ENCODE measurements around the gene CAMK2A.

Gene CAMK2A

GRCh38 chr5:150321784-150322183 is 32.2 kb upstream of the CAMK2A start:
- Histone ChIP-seq H3K9me3 (ENCODE audit: control insufficient read depth, insufficient read depth, low read length) (no peaks in the 10 kb centered on the region), H3K9ac (ENCODE audit: low read depth, low read length) (no peak overlapping the region), H3K4me1 (ENCODE audit: insufficient read depth, low read length) (peaks cover 31% of the 10 kb centered on the region), H3K36me3 (ENCODE audit: insufficient read depth, low read length) (no peaks in the 10 kb centered on the region)

GRCh38 chr5:150321211-150321610 is 31.6 kb upstream of the CAMK2A start:
- H3K9me3 ChIP-seq (ENCODE audit: control insufficient read depth, insufficient read depth, low read length): no peaks in the 10 kb centered on the region
- H3K36me3 ChIP-seq (ENCODE audit: insufficient read depth, low read length): no peaks in the 10 kb centered on the region
- H3K4me1 ChIP-seq (ENCODE audit: insufficient read depth, low read length): peaks cover 34% of the 10 kb centered on the region
- no peak overlapping the region for H3K9ac ChIP-seq (ENCODE audit: low read depth, low read length)

DNA sequence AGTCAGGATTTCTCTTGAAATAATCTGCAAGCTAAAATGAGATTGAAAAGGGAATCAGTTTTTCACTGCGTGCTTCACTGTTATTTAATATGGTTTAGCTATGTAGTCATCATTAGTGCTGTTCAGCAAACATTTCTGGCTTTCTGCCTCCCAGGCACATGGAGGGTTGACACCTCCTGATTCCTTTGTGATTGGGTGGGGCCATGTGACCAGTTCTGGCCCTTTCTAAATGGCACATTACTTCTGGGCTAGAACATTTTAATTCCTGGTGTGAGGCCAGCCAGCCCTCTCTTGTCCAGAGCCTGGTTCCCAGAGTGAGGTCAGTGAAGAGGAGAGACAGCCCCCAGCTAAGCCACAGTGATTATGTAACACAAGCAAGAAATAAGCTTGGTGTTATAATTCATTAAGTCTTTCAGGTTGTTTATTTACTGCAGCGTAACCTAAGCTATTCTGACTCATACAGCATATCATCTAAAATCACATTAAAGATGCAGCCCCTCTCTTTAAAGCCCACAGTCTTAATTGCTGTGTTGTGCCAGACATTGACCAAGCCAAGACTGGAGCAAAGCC is 30.6 kb upstream of the CAMK2A start:
- H3K4me1 ChIP-seq (ENCODE audit: insufficient read depth, low read length): peaks cover 34% of the 10 kb centered on the region
- no peaks in the 10 kb centered on the region for H3K9me3 ChIP-seq (ENCODE audit: control insufficient read depth, insufficient read depth, low read length)
- H3K9ac ChIP-seq (ENCODE audit: low read depth, low read length): no peak overlapping the region
- no peaks in the 10 kb centered on the region for H3K36me3 ChIP-seq (ENCODE audit: insufficient read depth, low read length)

- Histone ChIP-seq H3K9me3 (ENCODE audit: control insufficient read depth, insufficient read depth, low read length) (no peaks in the 10 kb centered on the region), H3K36me3 (ENCODE audit: insufficient read depth, low read length) (no peaks in the 10 kb centered on the region), H3K9ac (ENCODE audit: low read depth, low read length) (no peak overlapping the region), H3K4me1 (ENCODE audit: insufficient read depth, low read length) (peaks cover 34% of the 10 kb centered on the region)
These were observed 29.9 kb upstream of the CAMK2A start for GRCh38 chr5:150319484-150319790.

DNA sequence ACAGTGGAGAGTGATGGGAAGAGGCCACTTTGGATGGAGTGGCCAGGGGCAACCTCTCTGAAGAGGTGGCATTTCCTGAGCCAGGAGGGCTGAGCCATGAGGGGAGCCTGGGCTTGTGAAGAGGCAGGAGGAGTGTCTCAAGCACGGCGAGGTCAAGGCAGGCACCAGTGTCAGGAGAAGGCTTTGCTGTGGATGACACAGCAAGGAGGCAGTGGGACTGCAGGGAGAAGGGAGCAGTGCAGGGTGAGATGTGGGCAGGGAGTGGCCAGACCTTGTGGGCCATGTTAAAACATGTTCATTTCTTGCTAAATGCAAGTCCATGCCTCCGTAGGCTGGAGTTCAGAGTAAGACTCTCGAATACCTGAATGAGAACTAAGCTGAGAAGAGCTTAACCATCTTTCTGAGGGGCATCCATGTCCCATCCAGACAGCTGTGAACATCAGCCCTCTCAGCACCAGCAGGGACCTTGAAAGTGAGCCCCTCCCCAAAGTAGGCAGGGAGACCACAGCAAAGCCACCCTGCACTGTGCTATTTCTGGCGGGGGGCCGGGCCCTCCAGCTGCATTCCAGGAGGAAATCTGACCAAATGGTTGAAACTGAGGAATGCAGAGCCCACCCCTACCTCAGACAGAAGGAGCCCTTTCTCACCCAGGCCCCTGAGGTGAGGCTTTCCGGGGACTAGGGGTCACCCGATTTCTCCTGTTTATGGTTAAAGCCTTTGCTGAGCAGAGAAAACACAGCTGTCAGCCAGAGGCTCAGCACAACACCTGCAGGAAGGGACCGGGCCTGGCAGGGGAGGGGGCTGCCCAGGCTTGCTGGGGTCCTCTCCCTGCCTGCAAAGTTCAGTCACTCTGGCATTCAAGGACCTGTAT is 29.3 kb upstream of the CAMK2A start:
- peaks cover 34% of the 10 kb centered on the region for H3K4me1 ChIP-seq (ENCODE audit: insufficient read depth, low read length)
- no peak overlapping the region for H3K9ac ChIP-seq (ENCODE audit: low read depth, low read length)
- H3K36me3 ChIP-seq (ENCODE audit: insufficient read depth, low read length): no peaks in the 10 kb centered on the region
- H3K9me3 ChIP-seq (ENCODE audit: control insufficient read depth, insufficient read depth, low read length): no peaks in the 10 kb centered on the region

GRCh38 chr5:150317048-150318003 is 27.8 kb upstream of the CAMK2A start:
- H3K4me1 ChIP-seq (ENCODE audit: insufficient read depth, low read length): peaks cover 34% of the 10 kb centered on the region
- H3K9me3 ChIP-seq (ENCODE audit: control insufficient read depth, insufficient read depth, low read length): no peaks in the 10 kb centered on the region
- H3K9ac ChIP-seq (ENCODE audit: low read depth, low read length): no peak overlapping the region
- H3K36me3 ChIP-seq (ENCODE audit: insufficient read depth, low read length): no peaks in the 10 kb centered on the region

GRCh38 chr5:150316320-150316719 is 26.7 kb upstream of the CAMK2A start:
- Histone ChIP-seq H3K9ac (ENCODE audit: low read depth, low read length) (no peak overlapping the region), H3K9me3 (ENCODE audit: control insufficient read depth, insufficient read depth, low read length) (no peaks in the 10 kb centered on the region), H3K36me3 (ENCODE audit: insufficient read depth, low read length) (no peaks in the 10 kb centered on the region), H3K4me1 (ENCODE audit: insufficient read depth, low read length) (peaks cover 34% of the 10 kb centered on the region)

DNA sequence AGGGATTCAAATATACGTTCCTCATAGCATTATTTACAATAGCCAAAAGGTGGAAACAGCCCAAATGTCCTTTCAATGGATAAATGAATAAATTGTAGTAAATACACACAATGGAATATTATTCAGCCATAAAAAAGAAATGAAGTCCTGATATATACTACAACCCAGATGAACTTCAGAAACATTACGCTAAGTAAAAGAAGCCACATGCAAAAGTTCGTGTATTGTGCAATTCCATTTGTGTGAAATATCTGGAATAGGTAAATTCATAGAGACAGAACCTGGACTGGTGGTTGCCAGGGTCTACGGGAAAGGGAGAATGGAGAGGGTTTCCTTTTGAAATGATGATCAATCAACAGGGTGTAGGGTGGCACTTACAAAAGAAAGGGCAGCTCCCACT is 25.7 kb upstream of the CAMK2A start:
- peaks cover 34% of the 10 kb centered on the region for H3K4me1 ChIP-seq (ENCODE audit: insufficient read depth, low read length)

GRCh38 chr5:150313921-150314716 is 24.5 kb upstream of the CAMK2A start:
- Histone ChIP-seq H3K4me1 (ENCODE audit: insufficient read depth, low read length) (peaks cover 26% of the 10 kb centered on the region), H3K36me3 (ENCODE audit: insufficient read depth, low read length) (no peaks in the 10 kb centered on the region), H3K9me3 (ENCODE audit: control insufficient read depth, insufficient read depth, low read length) (no peaks in the 10 kb centered on the region), H3K9ac (ENCODE audit: low read depth, low read length) (no peak overlapping the region)

More for the DNA sequence above, 25.7 kb upstream of the CAMK2A start:
- H3K9ac ChIP-seq (ENCODE audit: low read depth, low read length): no peak overlapping the region
- no peaks in the 10 kb centered on the region for H3K36me3 ChIP-seq (ENCODE audit: insufficient read depth, low read length)
- H3K9me3 ChIP-seq (ENCODE audit: control insufficient read depth, insufficient read depth, low read length): no peaks in the 10 kb centered on the region

GRCh38 chr5:150313501-150313900 is 23.9 kb upstream of the CAMK2A start:
- Histone ChIP-seq H3K4me1 (ENCODE audit: insufficient read depth, low read length) (peaks cover 20% of the 10 kb centered on the region), H3K9ac (ENCODE audit: low read depth, low read length) (no peak overlapping the region), H3K9me3 (ENCODE audit: control insufficient read depth, insufficient read depth, low read length) (no peaks in the 10 kb centered on the region), H3K36me3 (ENCODE audit: insufficient read depth, low read length) (no peaks in the 10 kb centered on the region)

DNA sequence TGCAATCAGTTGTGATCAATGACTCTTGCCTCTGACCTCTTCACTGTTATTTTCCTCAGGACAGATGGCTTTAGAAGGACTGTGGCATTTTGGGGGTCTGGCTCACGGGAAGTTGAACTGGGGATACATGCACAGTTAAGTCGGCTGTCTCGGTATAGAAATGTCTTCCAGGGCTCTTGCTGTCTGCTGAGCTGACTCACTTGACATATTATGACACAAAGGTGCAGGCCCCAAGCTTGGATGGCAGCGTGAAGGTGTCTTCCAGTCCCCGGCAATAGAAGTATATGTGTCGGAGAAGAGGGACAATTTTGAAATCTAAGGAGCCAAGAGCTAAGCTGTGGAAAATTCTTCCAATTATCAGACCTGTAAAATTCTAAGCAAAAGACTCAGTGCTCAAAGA is 22.9 kb upstream of the CAMK2A start:
- H3K9ac ChIP-seq (ENCODE audit: low read depth, low read length): no peak overlapping the region
- H3K36me3 ChIP-seq (ENCODE audit: insufficient read depth, low read length): no peaks in the 10 kb centered on the region
- no peaks in the 10 kb centered on the region for H3K9me3 ChIP-seq (ENCODE audit: control insufficient read depth, insufficient read depth, low read length)
- H3K4me1 ChIP-seq (ENCODE audit: insufficient read depth, low read length): peaks cover 10% of the 10 kb centered on the region

DNA sequence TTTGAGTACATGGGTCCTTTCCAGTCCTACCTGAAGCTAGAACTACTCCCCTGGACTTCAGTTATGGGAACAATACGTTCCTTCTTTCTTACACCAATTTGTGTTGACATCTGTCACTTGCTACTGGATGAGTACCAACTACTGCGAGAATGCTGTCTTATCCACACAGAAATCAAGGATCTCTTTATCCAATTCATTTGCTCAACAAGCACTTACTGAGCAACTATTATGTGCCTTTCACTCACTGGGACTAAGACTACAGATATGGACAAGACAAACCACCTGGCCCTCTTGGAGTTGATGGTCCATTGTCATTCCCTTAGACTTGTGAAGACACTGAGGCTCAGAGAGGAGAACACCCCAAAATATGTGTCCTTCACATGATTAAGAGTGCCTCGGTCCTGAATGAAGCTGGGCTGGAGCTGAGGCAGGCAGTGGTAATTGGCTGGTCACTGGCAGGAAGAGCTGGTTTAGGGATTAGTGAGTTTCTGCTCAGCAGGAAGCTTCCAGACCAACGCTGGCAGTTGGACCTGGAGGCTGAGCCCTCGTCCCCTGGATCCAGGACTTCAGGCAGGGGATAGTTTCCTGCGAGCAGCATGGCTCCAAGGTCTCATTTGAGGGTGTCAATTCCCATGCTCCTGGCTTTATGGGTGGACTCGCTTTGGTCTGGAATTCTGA is 21.6 kb upstream of the CAMK2A start:
- H3K4me1 ChIP-seq (ENCODE audit: insufficient read depth, low read length): no peaks in the 10 kb centered on the region
- no peaks in the 10 kb centered on the region for H3K36me3 ChIP-seq (ENCODE audit: insufficient read depth, low read length)
- no peak overlapping the region for H3K9ac ChIP-seq (ENCODE audit: low read depth, low read length)
- H3K9me3 ChIP-seq (ENCODE audit: control insufficient read depth, insufficient read depth, low read length): no peaks in the 10 kb centered on the region

- Histone ChIP-seq H3K4me1 (ENCODE audit: insufficient read depth, low read length) (peaks cover 1% of the 10 kb centered on the region; the same call in 1 of the 2 replicates), H3K9ac (ENCODE audit: low read depth, low read length) (no peak overlapping the region), H3K36me3 (ENCODE audit: insufficient read depth, low read length) (no peaks in the 10 kb centered on the region), H3K9me3 (ENCODE audit: control insufficient read depth, insufficient read depth, low read length) (no peaks in the 10 kb centered on the region)
These were observed 20.7 kb upstream of the CAMK2A start for GRCh38 chr5:150310246-150310645.
